Astrocyte (in vitro differentiated cells and primary cell): ENCODE measurements around the gene SRSF12.
"Not testable (repeated sequence)": the region's sequence is repeated elsewhere in the genome, so short reads cannot be mapped to it uniquely, and the experiment has no call there.

Experiments used
- CTCF ChIP-seq: IDR thresholded peaks from 2 replicates; pipeline ENCODE4 v1.5.1; 2011; ENCODE audit warnings: low read depth, mild to moderate bottlenecking, inconsistent platforms, low read length, moderate library complexity; ENCODE audit not compliant: insufficient read depth
- EZH2 ChIP-seq: IDR thresholded peaks from 2 replicates; pipeline ENCODE4 v1.6.1; 2012; ENCODE audit warnings: mild to moderate bottlenecking, low read length, inconsistent platforms; ENCODE audit not compliant: insufficient read depth

GRCh38 chr6:89128256-89128671, 10.4 kb upstream of the SRSF12 start:
- not testable (repeated sequence) for TF ChIP-seq CTCF, EZH2
